Osteocyte (in vitro differentiated cells): ENCODE results near the gene PTS. TPM values are rescaled to one million over a fixed set of nuclear protein-coding genes. Genes with fewer than 3 reads are reported as not detected.

ENCODE experiments used
- DNase-seq: peaks from one replicate; pipeline ENCODE4 v3.0.0; 2021; ENCODE audit warnings: mixed read lengths; ENCODE audit not compliant: unreplicated experiment; ENCODE audit errors: extremely low spot score
- H3K27ac Mint-ChIP-seq: one replicate; pipeline ENCODE4 v1.8.0; 2021; ENCODE audit warnings: mild to moderate bottlenecking, mixed read lengths; ENCODE audit not compliant: unreplicated experiment
- H3K27me3 Mint-ChIP-seq: one replicate; pipeline ENCODE4 v1.8.0; 2021; ENCODE audit warnings: mixed read lengths; ENCODE audit not compliant: unreplicated experiment
- H3K36me3 Mint-ChIP-seq: one replicate; pipeline ENCODE4 v1.8.0; 2021; ENCODE audit warnings: mixed read lengths; ENCODE audit not compliant: unreplicated experiment
- H3K4me1 Mint-ChIP-seq: one replicate; pipeline ENCODE4 v1.8.0; 2021; ENCODE audit warnings: mixed read lengths; ENCODE audit not compliant: unreplicated experiment
- H3K4me3 Mint-ChIP-seq: one replicate; pipeline ENCODE4 v1.8.0; 2021; ENCODE audit warnings: mild to moderate bottlenecking, moderate library complexity, mixed read lengths; ENCODE audit not compliant: unreplicated experiment
- H3K9me3 Mint-ChIP-seq: one replicate; pipeline ENCODE4 v1.8.0; 2021; ENCODE audit warnings: mixed read lengths; ENCODE audit not compliant: unreplicated experiment
- CTCF ChIP-seq: fragments of 200-600 bp; sonication (generic); IDR thresholded peaks from 2 replicates; pipeline ENCODE4 v1.5.0; 2021; ENCODE audit warnings: antibody characterized with exemption, mild to moderate bottlenecking, moderate library complexity
- total RNA-seq: library from RNA; stranded (reverse); gene quantifications from 2 replicates; pipeline ENCODE4 v1.2.1, GENCODE V29; 2021

Gene PTS
- total RNA-seq, 1 donor from 2014 or later, result 44.0 TPM

GRCh38 chr11:112253605-112254242, 27.5 kb downstream of the PTS start:
- H3K27ac Mint-ChIP-seq, result no peak overlapping the region
- H3K9me3 Mint-ChIP-seq, result no peaks in the 10 kb centered on the region
- no peak for TF ChIP-seq CTCF
- peaks cover 10% of the 10 kb centered on the region for H3K4me1 Mint-ChIP-seq
- no peak overlapping the region for H3K4me3 Mint-ChIP-seq
- H3K27me3 Mint-ChIP-seq, result no peaks in the 10 kb centered on the region
- DNase-seq, result no peak
- H3K36me3 Mint-ChIP-seq, result no peaks in the 10 kb centered on the region

GRCh38 chr11:112255067-112255720, 29.0 kb downstream of the PTS start:
- Mint-ChIP-seq H3K4me3 (no peak overlapping the region), H3K36me3 (no peaks in the 10 kb centered on the region), H3K9me3 (no peaks in the 10 kb centered on the region), H3K27ac (no peak overlapping the region), H3K4me1 (peaks cover under 1% of the 10 kb centered on the region), H3K27me3 (no peaks in the 10 kb centered on the region)
- no peak for TF ChIP-seq CTCF
- no peak for DNase-seq

- Mint-ChIP-seq H3K27me3 (no peaks in the 10 kb centered on the region), H3K36me3 (no peaks in the 10 kb centered on the region), H3K9me3 (no peaks in the 10 kb centered on the region), H3K4me1 (peaks cover under 1% of the 10 kb centered on the region), H3K27ac (no peak within 1 kb of the TSS), H3K4me3 (no peak within 1 kb of the TSS)
- DNase-seq, result no peak
- TF ChIP-seq CTCF, result no peak
Observed at GRCh38 chr11:112260490-112260889, 34.3 kb downstream of the PTS start, which contains the start of gene PLET1. Gene PLET1, minus strand, starts transcription at chr11:112260860. Its CDS starts 271 bp downstream, at chr11:112260589.

GRCh38 chr11:112265659-112266409, 39.6 kb downstream of the PTS start:
- no peak for TF ChIP-seq CTCF

GRCh38 chr11:112266410-112266778, 40.2 kb downstream of the PTS start:
- peaks cover 15% of the 10 kb centered on the region for H3K4me1 Mint-ChIP-seq
- H3K36me3 Mint-ChIP-seq, result no peaks in the 10 kb centered on the region
- H3K27ac Mint-ChIP-seq, result no peak overlapping the region
- no peak overlapping the region for H3K4me3 Mint-ChIP-seq
- TF ChIP-seq CTCF, result no peak
- no peak for DNase-seq
- no peaks in the 10 kb centered on the region for H3K9me3 Mint-ChIP-seq
- no peaks in the 10 kb centered on the region for H3K27me3 Mint-ChIP-seq

More at GRCh38 chr11:112265659-112266409, 39.6 kb downstream of the PTS start:
- DNase-seq, result no peak
- Mint-ChIP-seq H3K4me1 (peaks cover 15% of the 10 kb centered on the region), H3K9me3 (no peaks in the 10 kb centered on the region), H3K27ac (no peak overlapping the region), H3K27me3 (no peaks in the 10 kb centered on the region), H3K36me3 (no peaks in the 10 kb centered on the region), H3K4me3 (no peak overlapping the region)
